ENCODE data around the gene BCAP29.

BCAP29 gene

GRCh38 chr7:107628461-107629064 is 48.5 kb downstream of the BCAP29 start:
- TF ChIP-seq RAD21 (IDR thresholded peaks at IDR 0.05; ENCODE audit: low read depth) (no peak), YY1 (IDR thresholded peaks at IDR 0.05; ENCODE audit: low read depth) (no peak), CEBPB (IDR thresholded peaks at IDR 0.05) (no peak), FOXM1 (IDR thresholded peaks at IDR 0.05; ENCODE audit: borderline replicate concordance, low read depth) (no peak), TAF1 (IDR thresholded peaks at IDR 0.05; ENCODE audit: low read depth) (no peak), TCF12 (IDR thresholded peaks at IDR 0.05; ENCODE audit: low read depth) (no peak), EP300 (IDR thresholded peaks at IDR 0.05; ENCODE audit: borderline replicate concordance) (no peak), TEAD4 (IDR thresholded peaks at IDR 0.05) (no peak), EGR1 (IDR thresholded peaks at IDR 0.05) (no peak), USF1 (IDR thresholded peaks at IDR 0.05) (no peak), REST (IDR thresholded peaks at IDR 0.05; ENCODE audit: low read depth) (no peak), NFIC (IDR thresholded peaks at IDR 0.05) (no peak), ZBTB7A (IDR thresholded peaks at IDR 0.05; ENCODE audit: low read depth) (no peak), CREB1 (IDR thresholded peaks at IDR 0.05; ENCODE audit: low read depth) (no peak), MAX (IDR thresholded peaks at IDR 0.05) (no peak)

GRCh38 chr7:107630342-107630741 is 50.3 kb downstream of the BCAP29 start:
- TF ChIP-seq TEAD4 (IDR thresholded peaks at IDR 0.05) (no peak), RAD21 (IDR thresholded peaks at IDR 0.05; ENCODE audit: low read depth) (no peak), REST (IDR thresholded peaks at IDR 0.05; ENCODE audit: low read depth) (no peak)

- no peak for TF ChIP-seq RAD21 (IDR thresholded peaks at IDR 0.05; ENCODE audit: low read depth)
- no peak for TF ChIP-seq TAF1 (IDR thresholded peaks at IDR 0.05; ENCODE audit: low read depth)
- TF ChIP-seq CREB1 (IDR thresholded peaks at IDR 0.05; ENCODE audit: low read depth), result no peak
- TF ChIP-seq EP300 (IDR thresholded peaks at IDR 0.05; ENCODE audit: borderline replicate concordance), result no peak
- TF ChIP-seq CEBPB (IDR thresholded peaks at IDR 0.05), result no peak
- no peak for TF ChIP-seq MAX (IDR thresholded peaks at IDR 0.05)
- TF ChIP-seq FOXM1 (IDR thresholded peaks at IDR 0.05; ENCODE audit: borderline replicate concordance, low read depth), result no peak
These were observed 51.8 kb downstream of the BCAP29 start for GRCh38 chr7:107631588-107632491.

- TF ChIP-seq TCF12 (IDR thresholded peaks at IDR 0.05; ENCODE audit: low read depth), result no peak
- TF ChIP-seq EP300 (IDR thresholded peaks at IDR 0.05; ENCODE audit: borderline replicate concordance), result no peak
- TF ChIP-seq YY1 (IDR thresholded peaks at IDR 0.05; ENCODE audit: low read depth), result no peak
- TF ChIP-seq USF1 (IDR thresholded peaks at IDR 0.05), result no peak
- no peak for TF ChIP-seq EGR1 (IDR thresholded peaks at IDR 0.05)
- no peak for TF ChIP-seq TAF1 (IDR thresholded peaks at IDR 0.05; ENCODE audit: low read depth)
- no peak for TF ChIP-seq ZBTB7A (IDR thresholded peaks at IDR 0.05; ENCODE audit: low read depth)
- no peak for TF ChIP-seq MAX (IDR thresholded peaks at IDR 0.05)
- no peak for TF ChIP-seq FOXM1 (IDR thresholded peaks at IDR 0.05; ENCODE audit: borderline replicate concordance, low read depth)
- no peak for TF ChIP-seq CEBPB (IDR thresholded peaks at IDR 0.05)
- no peak for TF ChIP-seq NFIC (IDR thresholded peaks at IDR 0.05)
- TF ChIP-seq TEAD4 (IDR thresholded peaks at IDR 0.05), result no peak
- no peak for TF ChIP-seq RAD21 (IDR thresholded peaks at IDR 0.05; ENCODE audit: low read depth)
- no peak for TF ChIP-seq REST (IDR thresholded peaks at IDR 0.05; ENCODE audit: low read depth)
- no peak for TF ChIP-seq CREB1 (IDR thresholded peaks at IDR 0.05; ENCODE audit: low read depth)
These were observed 52.4 kb downstream of the BCAP29 start for GRCh38 chr7:107632492-107632865.

Data from Ishikawa (cell line).